H1 (cell line): ENCODE measurements around the gene SCARB1. TPM values are rescaled to one million over a fixed set of nuclear protein-coding genes. Genes with fewer than 3 reads are reported as not detected.
A peak's percentile ranks its signal among the peaks of the same experiment; 100 is the strongest.

Experiments used
- CTCF ChIA-PET: fragments of 300-600 bp; sonication (Branson Sonifier 250); formaldehyde crosslinking; loops from one replicate; lab custom pipeline; 2021; ENCODE audit not compliant: partially characterized antibody; lab: Charles Lee
- POLR2A ChIA-PET: fragments of 300-600 bp; sonication (Branson Sonifier 250); formaldehyde crosslinking; loops from one replicate; lab custom pipeline; 2021; ENCODE audit warnings: inconsistent platforms; ENCODE audit not compliant: partially characterized antibody; lab: Charles Lee
- DNase-seq, 2 experiments: peaks; one replicate each; pipeline versions ENCODE4 v3.0.0 to v3.0.0-alpha.2; 2010 to 2022; ENCODE audit warnings: low spot score in 2 of 2, low read depth in 1 of 2, mixed read lengths in 1 of 2
- FAIRE-seq: peaks from 2 replicates; lab custom pipeline; 2011; peaks lifted over from hg19 to GRCh38; lab: Jason Lieb, UNC
- H2AFZ ChIP-seq: 2 replicates; pipeline ENCODE4 v1.8.1; 2012; ENCODE audit warnings: low read length, inconsistent platforms
- H2AK5ac ChIP-seq: 2 replicates; pipeline ENCODE4 v1.6.1; 2013; ENCODE audit warnings: low read depth, low read length
- H2BK120ac ChIP-seq: replicated peaks from 2 replicates; pipeline ENCODE3; 2013; ENCODE audit warnings: low read depth, low read length, inconsistent platforms
- H2BK12ac ChIP-seq: 2 replicates; pipeline ENCODE4 v1.6.1; 2013; ENCODE audit warnings: low read depth, low read length
- H2BK15ac ChIP-seq: 2 replicates; pipeline ENCODE4 v1.6.1; 2013; ENCODE audit warnings: low read length
- H2BK20ac ChIP-seq: 2 replicates; pipeline ENCODE4 v1.6.1; 2013; ENCODE audit warnings: low read length
- H2BK5ac ChIP-seq: 2 replicates; pipeline ENCODE4 v1.6.1; 2013; ENCODE audit warnings: low read depth, low read length
- H3K14ac ChIP-seq: 2 replicates; pipeline ENCODE4 v1.6.1; 2013; ENCODE audit warnings: inconsistent platforms; ENCODE audit not compliant: insufficient read length
- H3K18ac ChIP-seq: 2 replicates; pipeline ENCODE4 v1.6.1; 2013; ENCODE audit warnings: low read length; ENCODE audit errors: extremely low read depth
- H3K23ac ChIP-seq: 2 replicates; pipeline ENCODE4 v1.6.1; 2013; ENCODE audit warnings: inconsistent platforms; ENCODE audit not compliant: insufficient read length
- H3K23me2 ChIP-seq: 2 replicates; pipeline ENCODE4 v1.6.1; 2013; ENCODE audit warnings: low read depth, low read length
- H3K27ac ChIP-seq: 2 replicates; pipeline ENCODE4 v1.6.1; 2011; ENCODE audit warnings: low read depth, low read length, inconsistent platforms
- H3K27me3 ChIP-seq, 4 experiments: replicated peaks in 1 of 4; 1 replicate in 1 of 4; 2 replicates in 3 of 4; pipeline versions ENCODE4 v1.6.1 to v1.8.1; 2011 to 2013; ENCODE audit warnings: low read length in 3 of 4, mild to moderate bottlenecking in 3 of 4, inconsistent platforms in 2 of 4, mixed read lengths in 2 of 4, moderate library complexity in 1 of 4; ENCODE audit not compliant: control insufficient read depth in 3 of 4, insufficient read depth in 3 of 4; ENCODE audit errors: extremely low read depth in 1 of 4
- H3K36me3 ChIP-seq, 4 experiments: 2 replicates each; pipeline versions ENCODE4 v1.6.1 to v1.8.1; 2011 to 2013; ENCODE audit warnings: mild to moderate bottlenecking in 4 of 4, low read length in 3 of 4, moderate library complexity in 2 of 4, control low read depth in 1 of 4, inconsistent platforms in 1 of 4; ENCODE audit not compliant: insufficient read depth in 4 of 4, control insufficient read depth in 2 of 4
- H3K4ac ChIP-seq: replicated peaks from 2 replicates; pipeline ENCODE3; 2013; ENCODE audit warnings: low read length, low read depth, mixed read lengths, inconsistent platforms; ENCODE audit not compliant: insufficient read length
- H3K4me1 ChIP-seq, 4 experiments: replicated peaks in 1 of 4; 1 replicate in 1 of 4; 2 replicates in 3 of 4; pipeline versions ENCODE4 v1.6.1 to v1.8.1; 2011 to 2013; ENCODE audit warnings: low read length in 3 of 4, inconsistent platforms in 2 of 4, mixed read lengths in 1 of 4; ENCODE audit not compliant: insufficient read depth in 4 of 4, control insufficient read depth in 3 of 4
- H3K4me2 ChIP-seq, 2 experiments: 2 replicates each; pipeline versions ENCODE4 v1.6.1 to v1.8.1; 2011 to 2013; ENCODE audit warnings: low read depth in 2 of 2, low read length in 2 of 2, control low read depth in 1 of 2, inconsistent platforms in 1 of 2, mild to moderate bottlenecking in 1 of 2; ENCODE audit not compliant: insufficient read depth in 1 of 2
- H3K4me3 ChIP-seq, 4 experiments: fragments of 200-600, 300-600 bp in 1 of 4; sonication (generic), shearing (Covaris generic), sonication (Bioruptor Twin) in 1 of 4; 2 replicates each; pipeline versions ENCODE4 v1.5.1 to v1.8.1; 2011 to 2016; ENCODE audit warnings: low read length in 4 of 4, low read depth in 3 of 4, control low read depth in 2 of 4, inconsistent platforms in 2 of 4, mild to moderate bottlenecking in 2 of 4, mixed read lengths in 1 of 4, moderate library complexity in 1 of 4; ENCODE audit not compliant: insufficient read depth in 2 of 4; ENCODE audit errors: extremely low read depth in 1 of 4
- H3K56ac ChIP-seq: replicated peaks from 2 replicates; pipeline ENCODE3; 2013; ENCODE audit warnings: low read depth, mild to moderate bottlenecking, mixed read lengths, low read length, inconsistent platforms; ENCODE audit not compliant: insufficient read length
- H3K79me1 ChIP-seq: 2 replicates; pipeline ENCODE4 v1.6.1; 2013; ENCODE audit warnings: low read depth, low read length, control low read depth
- H3K79me2 ChIP-seq, 2 experiments: 2 replicates each; pipeline versions ENCODE4 v1.6.1 to v1.8.1; 2012 to 2013; ENCODE audit warnings: low read length in 2 of 2, mild to moderate bottlenecking in 2 of 2, inconsistent platforms in 1 of 2; ENCODE audit not compliant: insufficient read depth in 2 of 2, control insufficient read depth in 1 of 2
- H3K9ac ChIP-seq, 4 experiments: replicated peaks in 1 of 4; 1 replicate in 1 of 4; 2 replicates in 3 of 4; pipeline versions ENCODE4 v1.6.1 to v1.8.1; 2011 to 2013; ENCODE audit warnings: low read depth in 3 of 4, low read length in 3 of 4, control low read depth in 2 of 4, mild to moderate bottlenecking in 2 of 4, moderate library complexity in 2 of 4, inconsistent platforms in 1 of 4; ENCODE audit errors: extremely low read depth in 1 of 4
- H3K9me3 ChIP-seq, 2 experiments: 2 replicates each; pipeline versions ENCODE4 v1.6.1 to v1.8.1; 2012 to 2013; ENCODE audit warnings: mild to moderate bottlenecking in 2 of 2, moderate library complexity in 2 of 2, control low read depth in 1 of 2, inconsistent platforms in 1 of 2, low read depth in 1 of 2, low read length in 1 of 2, mixed read lengths in 1 of 2; ENCODE audit not compliant: insufficient read depth in 2 of 2
- H4K20me1 ChIP-seq, 2 experiments: replicated peaks in 1 of 2; 2 replicates each; pipeline versions ENCODE3 to v1.8.1; 2011 to 2013; ENCODE audit warnings: inconsistent platforms in 2 of 2, low read length in 2 of 2, mild to moderate bottlenecking in 1 of 2; ENCODE audit not compliant: insufficient read depth in 2 of 2, control insufficient read depth in 1 of 2
- H4K5ac ChIP-seq: 2 replicates; pipeline ENCODE4 v1.6.1; 2013; ENCODE audit warnings: low read length, low read depth, mixed read lengths, inconsistent platforms; ENCODE audit not compliant: insufficient read length
- H4K8ac ChIP-seq: 2 replicates; pipeline ENCODE4 v1.8.0; 2013; ENCODE audit warnings: mild to moderate bottlenecking, moderate library complexity, low read length, inconsistent platforms; ENCODE audit not compliant: insufficient read depth; ENCODE audit errors: extremely low read depth
- H4K91ac ChIP-seq: replicated peaks from 2 replicates; pipeline ENCODE3; 2013; ENCODE audit warnings: low read length, mixed read lengths, inconsistent platforms; ENCODE audit not compliant: insufficient read length
- BRCA1 ChIP-seq: IDR thresholded peaks from 2 replicates; pipeline ENCODE4 v1.6.1; 2012; ENCODE audit warnings: low read depth, low read length, improper control_type of control experiment
- CBX5 ChIP-seq: fragments of 300-800, 300-1000 bp; sonication (generic); IDR thresholded peaks from 2 replicates; pipeline ENCODE4 v1.7.1; 2016; ENCODE audit warnings: antibody characterized with exemption, low read length, low read depth
- CBX8 ChIP-seq: fragments of 300-800, 300-1000 bp; sonication (generic); IDR thresholded peaks from 2 replicates; pipeline ENCODE4 v1.7.1; 2016; ENCODE audit warnings: low read depth, low read length, borderline replicate concordance
- CEBPB ChIP-seq: IDR thresholded peaks from 2 replicates; pipeline ENCODE4 v1.6.1; 2012; ENCODE audit warnings: low read depth, low read length
- E2F6 ChIP-seq: IDR thresholded peaks from 2 replicates; pipeline ENCODE4 v1.6.1; 2012; ENCODE audit warnings: inconsistent platforms
- MAFK ChIP-seq: IDR thresholded peaks from 2 replicates; pipeline ENCODE4 v1.6.1; 2012; ENCODE audit warnings: low read depth, mild to moderate bottlenecking, improper control_type of control experiment, low read length
- PHF8 ChIP-seq: fragments of 200-600 bp; sonication (generic); conservative IDR thresholded peaks from 2 replicates; pipeline ENCODE4 v1.7.1; 2012; ENCODE audit warnings: low read depth, mild to moderate bottlenecking, inconsistent platforms, low read length, moderate library complexity
- RFX5 ChIP-seq: IDR thresholded peaks from 2 replicates; pipeline ENCODE4 v1.6.1; 2011; ENCODE audit warnings: low read depth, low read length, improper control_type of control experiment, borderline replicate concordance
- SIN3A ChIP-seq, 2 experiments: IDR thresholded peaks in 1 of 2; conservative IDR thresholded peaks in 1 of 2; 2 replicates each; pipeline ENCODE4 v1.6.1; 2011 to 2012; ENCODE audit warnings: low read length in 2 of 2, improper control_type of control experiment in 1 of 2, low read depth in 1 of 2, mild to moderate bottlenecking in 1 of 2
- SIRT6 ChIP-seq: IDR thresholded peaks from one replicate; pipeline ENCODE4 v1.7.1; 2012; ENCODE audit warnings: low read length, inconsistent platforms
- SP4 ChIP-seq: IDR thresholded peaks from 2 replicates; pipeline ENCODE4 v1.6.1; 2012; ENCODE audit warnings: low read length, inconsistent platforms
- TEAD4 ChIP-seq: IDR thresholded peaks from 2 replicates; pipeline ENCODE4 v1.6.1; 2012; ENCODE audit warnings: low read depth, low read length, inconsistent platforms, mixed read lengths
- ZNF274 ChIP-seq: IDR thresholded peaks from 2 replicates; pipeline ENCODE4 v1.7.0; 2012; ENCODE audit warnings: low read length, borderline replicate concordance; ENCODE audit errors: extremely low read depth
- WGBS, 2 experiments: shearing (Covaris generic) in 1 of 2; methylation state at CpG; one replicate each; pipeline versions ENCODE4 v1.1.6 to v1.1.7; 2013 to 2015; ENCODE audit warnings: low lambda C conversion rate in 2 of 2, mixed read lengths in 2 of 2, inconsistent platforms in 1 of 2, low coverage in 1 of 2, missing lambda C conversion rate in 1 of 2; ENCODE audit not compliant: insufficient replicate concordance in 2 of 2, insufficient coverage in 1 of 2, insufficient read length in 1 of 2; ENCODE audit errors: extremely low coverage in 1 of 2, missing lambda C conversion rate in 1 of 2; 5-methylcytosine and 5-hydroxymethylcytosine counted together
- polyA plus RNA-seq, 7 experiments: library from polyadenylated mRNA; depleted of rRNA in 3 of 7; stranded (reverse) in 5 of 7; unstranded in 2 of 7; fragments of >200 nt in 5 of 7; fragments of 200-250 nt in 2 of 7; gene quantifications; 1 replicate in 5 of 7; 2 replicates in 1 of 7; 4 replicates in 1 of 7; pipeline versions ENCODE4 v1.2.1 to v1.2.3, GENCODE V29; 2011 to 2013; ENCODE audit warnings: missing spikeins in 2 of 7, mixed read lengths in 2 of 7
- total RNA-seq: library from RNA; stranded (reverse); fragmentation: NEBNext Ultra II Directional; extraction: Animal tissue kit (Norgen Biotek cat#: 25700); gene quantifications from 2 replicates; pipeline ENCODE4 v1.2.1, GENCODE V29; 2021

Gene SCARB1
- total and polyA plus RNA-seq, 2 of the 8 experiments (the other 6 are each of a cell fraction or from before 2014, with no cell fraction given) = 45.3 to 57.1 TPM

GRCh38 chr12:124837249-124837897 lies 26.3 kb downstream of the SCARB1 start:
- FAIRE-seq (no peak), DNase-seq (no peak)
- Histone ChIP-seq H3K4me3 (no peak overlapping the region), H3K14ac (no peak overlapping the region), H3K36me3 (no peaks in the 10 kb centered on the region), H4K91ac (no peak overlapping the region), H3K79me2 (no peaks in the 10 kb centered on the region; a peak in 1 of 4 replicates), H3K79me1 (peaks cover 8% of the 10 kb centered on the region; the same call in 1 of the 2 replicates), H3K23me2 (no peaks in the 10 kb centered on the region; the same call in 1 of the 2 replicates), H4K20me1 (peaks cover 0 to 2% of the 10 kb centered on the region in 2 experiments), H3K27me3 (no peaks in the 10 kb centered on the region), H3K9me3 (no peaks in the 10 kb centered on the region), H2BK5ac (no peak overlapping the region; the same call in 1 of the 2 replicates), H3K18ac (no peak overlapping the region), H2BK12ac (no peak overlapping the region), H2BK15ac (0 out of 2 replicates have a peak overlapping the region, but pooled peaks have one; percentile 5), H3K23ac (no peak overlapping the region), H3K4ac (no peak overlapping the region), H2AFZ (no peak overlapping the region), H3K4me2 (no peak overlapping the region), H4K8ac (no peak overlapping the region), H2BK20ac (no peak overlapping the region), H3K4me1 (peaks cover 0 to 21% (median 16%) of the 10 kb centered on the region in 4 experiments; a peak in 6 of 7 replicates), H2BK120ac (no peak overlapping the region), H4K5ac (no peak overlapping the region), H3K27ac (no peak overlapping the region), H2AK5ac (no peak overlapping the region), H3K56ac (no peak overlapping the region), H3K9ac (no peak overlapping the region)
- 90% methylated on average over 3 of the region's 4 CpGs; no CpG with 5 or more reads in 1 of the 2 experiments for WGBS, 2 experiments
- ChIA-PET POLR2A (no interaction called here), CTCF (interaction anchor here (0.6 kb wide), 1 partner anchor 390 kb away, joined by 4 read pairs; no protein-coding TSS in a partner anchor)
- TF ChIP-seq RFX5 = no peak
- no peak for TF ChIP-seq CBX5
- TF ChIP-seq SIN3A (conservative IDR thresholded peaks at IDR 0.05 in 1 of 2, IDR thresholded peaks at IDR 0.05 in 1 of 2; ENCODE audit: low read depth in 1 of 2, low read length in 2 of 2) = no peak
- no peak for TF ChIP-seq TEAD4
- TF ChIP-seq ZNF274 = no peak
- no peak for TF ChIP-seq BRCA1
- TF ChIP-seq CBX8 = no peak
- TF ChIP-seq SP4 = no peak
- TF ChIP-seq CEBPB = no peak
- no peak for TF ChIP-seq E2F6
- no peak for TF ChIP-seq MAFK
- TF ChIP-seq PHF8 = no peak
- TF ChIP-seq SIRT6 = no peak
